ENCODE measurements around the gene AEN.

Gene AEN

DNA sequence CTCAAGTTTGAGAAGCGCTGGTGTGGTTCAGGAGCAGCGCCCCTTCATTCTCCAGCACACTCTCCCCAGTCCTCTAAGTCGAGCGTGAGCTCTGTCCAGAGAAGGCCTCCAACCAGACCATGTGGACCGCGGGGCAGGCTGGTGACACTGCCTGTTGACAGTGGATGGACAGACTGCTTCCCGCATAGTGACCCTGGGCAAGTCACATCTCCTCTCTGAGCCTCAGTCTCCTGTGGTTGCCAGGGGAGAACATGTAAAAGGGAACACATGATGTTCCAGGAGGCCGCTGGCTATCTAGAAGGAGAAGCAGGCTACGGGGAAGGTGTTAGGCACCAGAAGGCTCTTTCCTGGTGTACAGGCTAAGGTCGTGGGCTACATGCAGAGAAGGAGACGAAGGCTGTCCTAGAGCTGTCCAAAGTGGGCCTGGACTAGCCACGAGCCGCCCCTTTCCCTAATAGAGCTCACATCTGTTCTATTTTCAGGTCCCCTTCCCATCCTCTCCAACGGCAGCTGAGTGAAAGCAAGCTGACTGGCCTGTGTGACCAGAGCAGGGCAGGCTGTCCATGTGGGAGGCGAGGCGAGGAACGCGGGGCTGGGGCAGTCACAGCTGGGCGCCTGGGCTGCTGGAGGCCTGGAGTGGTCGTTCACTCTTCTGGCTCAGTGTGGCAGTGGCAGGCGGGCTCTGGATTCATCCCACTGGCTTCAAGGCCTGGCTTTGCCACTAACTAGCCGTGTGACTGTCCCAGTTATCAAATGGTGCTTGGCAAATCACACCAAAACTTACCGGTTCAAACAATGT lies 28.8 kb downstream of the AEN start:
- no peak for DNase-seq (ENCODE audit: low spot score)

DNA sequence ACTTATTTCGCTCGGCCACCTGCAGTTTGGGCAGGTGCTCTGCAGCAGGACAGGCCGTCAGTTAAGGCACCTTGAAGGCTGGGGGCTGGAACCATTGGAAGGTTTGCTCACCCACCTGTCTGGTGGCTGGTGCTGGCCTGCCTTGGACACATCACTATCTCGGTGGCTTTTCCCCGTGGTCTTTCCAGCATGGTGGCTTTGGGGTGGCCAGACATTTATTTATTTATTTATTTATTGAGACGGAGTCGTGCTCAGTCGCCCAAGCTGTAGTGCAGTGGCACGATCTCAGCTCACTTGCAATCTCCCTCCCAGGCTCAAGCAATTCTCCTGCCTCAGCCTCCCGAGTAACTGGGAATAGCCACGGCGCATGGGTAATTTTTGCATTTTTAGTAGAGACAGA lies 29.4 kb downstream of the AEN start:
- DNase-seq (ENCODE audit: low spot score) = no peak

DNA sequence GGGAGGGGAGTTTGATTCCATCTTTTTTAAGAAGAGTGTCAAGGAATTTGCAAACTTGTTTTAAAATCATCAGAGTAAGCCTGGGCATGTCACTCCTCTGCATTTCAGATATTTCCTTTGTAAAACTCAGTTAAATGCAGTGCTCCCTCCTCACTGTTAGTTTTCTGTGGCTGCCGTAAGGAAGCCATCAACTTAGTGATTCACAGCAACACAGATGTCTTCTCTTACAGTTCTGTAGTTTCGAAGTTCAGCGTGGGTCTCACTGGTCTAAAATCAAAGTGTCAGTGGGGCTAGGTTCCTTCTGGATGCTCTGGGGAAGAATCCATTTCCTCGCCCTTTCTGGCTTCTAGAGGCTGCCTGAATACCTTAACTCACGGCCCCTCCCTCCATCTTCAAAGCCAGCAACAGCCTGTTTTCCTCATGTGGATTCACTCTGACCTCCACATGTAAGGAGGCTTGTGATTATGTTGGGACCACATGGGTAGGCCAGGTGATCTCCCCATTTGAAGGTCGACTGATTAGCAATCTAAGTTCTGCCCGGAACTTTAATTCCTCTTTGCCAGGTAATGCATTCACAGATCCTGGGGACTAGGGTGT lies 30.1 kb downstream of the AEN start:
- DNase-seq (ENCODE audit: low spot score) = no peak

- DNase-seq (ENCODE audit: low spot score) = no peak
Observed at GRCh38 chr15:88651971-88652370, 30.8 kb downstream of the AEN start.

GRCh38 chr15:88652456-88653199 lies 31.5 kb downstream of the AEN start:
- no peak for DNase-seq (ENCODE audit: low spot score)

GRCh38 chr15:88653200-88654064 lies 32.3 kb downstream of the AEN start:
- DNase-seq (ENCODE audit: low spot score) = no peak

GRCh38 chr15:88654430-88655102 lies 33.4 kb downstream of the AEN start:
- no peak for DNase-seq (ENCODE audit: low spot score)

DNA sequence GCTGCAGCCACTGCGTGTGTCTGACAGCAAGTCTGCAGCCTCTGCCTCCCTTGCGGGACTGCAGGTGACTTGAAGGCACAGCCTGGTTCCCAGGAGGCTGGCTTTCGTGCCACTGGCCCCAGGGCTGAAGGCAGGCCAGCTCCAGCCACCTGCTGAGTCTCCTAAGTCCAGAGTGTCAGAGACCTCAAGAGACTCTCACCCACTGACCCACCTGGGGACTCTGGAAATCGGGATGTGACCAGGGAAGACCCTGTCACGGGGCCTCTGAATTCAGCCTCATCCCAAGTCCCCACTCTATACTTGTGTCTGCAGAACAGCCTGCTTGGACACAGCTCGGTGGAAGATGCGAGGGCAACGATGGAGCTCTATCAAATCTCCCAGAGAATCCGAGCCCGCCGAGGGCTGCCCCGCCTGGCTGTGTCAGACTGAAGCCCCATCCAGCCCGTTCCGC lies 34.0 kb downstream of the AEN start:
- DNase-seq (ENCODE audit: low spot score) = no peak

DNA sequence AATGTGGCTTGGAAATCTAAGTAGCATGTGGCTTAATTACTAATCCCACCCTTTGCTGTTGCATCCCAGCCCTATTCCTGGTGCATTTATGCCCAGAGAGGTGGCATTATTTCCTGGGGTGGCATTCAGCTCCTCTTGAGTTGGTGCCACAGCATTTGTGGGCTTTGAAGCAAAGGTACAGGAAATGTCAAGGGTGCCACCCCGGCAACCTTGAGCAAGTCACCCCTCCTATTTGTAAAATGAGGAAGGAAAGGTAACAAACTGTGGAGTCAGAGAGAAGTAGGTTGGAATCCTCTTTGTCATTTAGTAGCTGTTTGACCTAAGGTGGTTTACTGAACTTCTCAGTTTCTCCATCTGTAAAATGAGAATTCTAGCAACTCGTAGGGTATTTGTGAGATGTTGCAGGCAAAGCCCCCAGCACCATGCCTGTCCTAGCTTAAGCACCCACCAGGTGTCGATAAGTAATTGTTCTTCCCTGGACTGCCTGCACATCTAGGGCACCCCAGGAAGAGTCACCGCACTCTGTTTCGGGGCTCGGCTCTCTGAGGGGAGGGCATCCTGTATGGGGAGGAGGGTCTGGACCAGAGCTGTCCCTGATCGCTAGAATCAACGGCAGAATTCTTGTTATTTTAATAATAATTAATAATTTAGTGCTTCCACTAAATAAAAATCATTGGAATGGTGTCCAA lies 34.8 kb downstream of the AEN start:
- peak; percentile 30 for DNase-seq (ENCODE audit: low spot score)

GRCh38 chr15:88656760-88657221 lies 35.7 kb downstream of the AEN start:
- peak; percentile 85 for DNase-seq (ENCODE audit: low spot score)

GRCh38 chr15:88657326-88658069 lies 36.4 kb downstream of the AEN start:
- DNase-seq (ENCODE audit: low spot score) = no peak

- no peak for DNase-seq (ENCODE audit: low spot score)
Observed at GRCh38 chr15:88658070-88658965, 37.2 kb downstream of the AEN start.

DNA sequence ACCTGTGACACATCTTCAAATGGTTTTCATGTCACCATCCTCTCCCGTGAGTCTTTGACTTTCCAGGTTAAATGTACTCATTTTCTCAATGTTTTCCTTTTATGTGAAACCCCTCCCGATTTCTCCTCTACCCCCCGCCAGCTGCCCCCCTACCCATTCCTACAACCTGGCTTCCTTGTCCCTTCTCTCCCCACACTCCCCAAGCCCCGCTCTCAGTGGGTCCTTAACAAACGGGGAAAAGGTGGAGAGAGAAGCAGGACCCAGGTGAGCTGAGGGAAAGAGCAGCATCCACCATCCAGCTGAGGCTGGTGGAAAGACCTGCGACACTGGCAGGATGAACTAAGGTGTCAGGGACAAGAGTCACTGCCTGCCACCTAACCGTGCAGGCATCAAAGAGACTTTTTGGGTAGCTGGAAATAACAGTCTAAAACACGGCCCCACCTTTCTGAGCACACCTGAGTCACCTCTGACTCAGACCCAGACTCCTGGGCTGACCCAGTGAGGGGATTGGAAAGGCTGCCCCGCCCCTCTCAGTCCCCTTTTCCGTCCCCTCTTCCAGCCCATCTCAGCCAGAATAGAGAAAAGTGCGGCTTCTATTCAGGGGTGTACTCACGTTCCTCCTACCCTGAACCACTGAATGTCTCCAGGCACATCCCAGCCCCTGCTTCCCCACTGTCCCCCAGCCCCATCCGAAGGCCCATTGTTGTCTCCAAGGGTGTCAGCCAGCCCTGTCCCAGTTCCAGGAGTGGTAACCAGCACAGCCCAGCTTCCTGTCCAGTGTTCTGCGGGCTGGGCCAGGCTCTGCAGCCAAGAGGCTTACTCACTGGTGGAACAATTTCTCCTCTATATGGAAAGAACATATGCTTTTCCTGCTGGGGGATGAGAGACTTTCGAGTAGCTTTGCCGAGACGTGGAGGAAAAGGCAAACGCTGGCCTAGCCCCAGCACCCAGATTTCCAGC lies 38.1 kb downstream of the AEN start:
- no peak for DNase-seq (ENCODE audit: low spot score)

GRCh38 chr15:88661041-88661700 lies 40.0 kb downstream of the AEN start:
- DNase-seq (ENCODE audit: low spot score) = no peak

- DNase-seq (ENCODE audit: low spot score) = no peak
Observed at GRCh38 chr15:88661761-88662556, 40.8 kb downstream of the AEN start.

DNA sequence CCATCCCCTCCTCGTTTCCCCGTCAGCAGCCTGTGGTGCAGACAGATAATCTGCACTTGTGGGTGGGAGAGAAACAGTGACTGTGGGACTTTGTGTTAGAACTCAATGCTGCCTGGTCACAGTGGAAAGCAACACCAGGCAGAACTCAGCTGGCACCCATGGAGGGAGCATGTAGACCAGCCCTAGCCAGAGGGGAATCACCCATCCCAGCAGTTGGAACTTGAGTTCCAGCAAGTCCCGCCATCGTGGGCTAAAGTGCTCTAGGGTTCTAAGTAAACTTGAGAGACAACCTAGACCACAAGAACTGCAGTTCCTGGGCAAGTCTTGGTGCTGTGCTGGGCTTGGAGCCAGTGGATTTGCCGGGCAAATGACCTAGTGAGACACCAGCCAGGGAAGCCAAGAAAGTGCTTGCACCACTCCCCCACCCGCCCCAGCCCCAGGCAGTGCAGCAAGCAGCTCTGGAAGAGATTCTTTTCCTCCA lies 42.0 kb downstream of the AEN start:
- no peak for DNase-seq (ENCODE audit: low spot score)

All from germinal center (tissue), 1 donor.